Heart left ventricle (tissue), 16 donors: ENCODE data around the gene UNC13C. TPM values are rescaled to one million over a fixed set of nuclear protein-coding genes. Genes with fewer than 3 reads are reported as not detected.

Experiments
- ATAC-seq, 4 donors: fragments of 200-7000 bp; cut with Tn5 transposase; one replicate each; pipeline ENCODE4 v1.9.1; 2020 to 2022; ENCODE audit warnings: moderate library complexity in 4 of 4, mild to moderate bottlenecking in 3 of 4, moderate number of reproducible peaks in 1 of 4
- DNase-seq, 5 donors: peaks; one replicate each; pipeline ENCODE4 v3.0.0-alpha.2; 2020
- H3K27ac ChIP-seq, 12 donors: fragments of 200-600 bp; sonication (generic) in 4 of 12; one replicate each; pipeline versions ENCODE4 v1.5.0 to v1.8.0; 2016 to 2022; ENCODE audit warnings: mild to moderate bottlenecking in 2 of 12
- H3K27me3 ChIP-seq, 9 donors: fragments of 200-600 bp; sonication (generic) in 2 of 9; one replicate each; pipeline versions ENCODE4 v1.5.1 to v1.8.0; 2016 to 2022; ENCODE audit warnings: mild to moderate bottlenecking in 3 of 9
- H3K36me3 ChIP-seq, 9 donors: fragments of 200-600 bp; sonication (generic) in 2 of 9; one replicate each; pipeline versions ENCODE4 v1.5.0 to v1.8.0; 2018 to 2022; ENCODE audit warnings: mild to moderate bottlenecking in 2 of 9
- H3K4me1 ChIP-seq, 12 donors: fragments of 200-600 bp; sonication (generic) in 4 of 12; one replicate each; pipeline versions ENCODE4 v1.5.0 to v1.8.0; 2016 to 2022; ENCODE audit warnings: mild to moderate bottlenecking in 3 of 12
- H3K4me3 ChIP-seq, 12 donors: fragments of 200-600 bp; sonication (generic) in 4 of 12; one replicate each; pipeline versions ENCODE4 v1.5.0 to v1.8.0; 2017 to 2022; ENCODE audit warnings: mild to moderate bottlenecking in 9 of 12, moderate library complexity in 4 of 12
- H3K9me3 ChIP-seq, 12 donors: fragments of 200-600 bp; sonication (generic) in 4 of 12; one replicate each; pipeline versions ENCODE4 v1.5.0 to v1.8.0; 2016 to 2022; ENCODE audit warnings: mild to moderate bottlenecking in 1 of 12
- CTCF ChIP-seq, 12 donors: fragments of 200-600 bp; sonication (generic) in 4 of 12; IDR thresholded peaks; one replicate each; pipeline versions ENCODE4 v1.5.0 to v1.8.0; 2018 to 2022; ENCODE audit warnings: antibody characterized with exemption in 12 of 12, mild to moderate bottlenecking in 5 of 12
- POLR2A ChIP-seq, 2 donors: fragments of 450-650 bp; IDR thresholded peaks; one replicate each; pipeline ENCODE4 v1.6.1; 2017; ENCODE audit warnings: antibody characterized with exemption in 2 of 2, mild to moderate bottlenecking in 2 of 2, moderate library complexity in 2 of 2
- WGBS, 4 donors: extraction: QIAGEN DNeasy Blood & Tissue Kit in 2 of 4; methylation state at CpG; one replicate each; pipeline versions ENCODE4 v1.1.5 to v1.1.7; 2013 to 2018; 5-methylcytosine and 5-hydroxymethylcytosine counted together
- intact Hi-C, 10 donors: fragments of 100-400 bp; cut with DNase I; formaldehyde crosslinking; loops; one replicate each; pipeline versions ENCODE4 v1.11.1 to v1.14.2; 2022
- polyA plus RNA-seq, 2 donors: library from polyadenylated mRNA; stranded (reverse); fragments of 200-250 nt; gene quantifications; one replicate each; pipeline ENCODE4 v1.2.3, GENCODE V29; 2013
- total RNA-seq, 9 donors: library from RNA; depleted of rRNA in 2 of 9; stranded (reverse); fragments of >200 nt in 2 of 9; fragmentation: NEBNext Ultra II Directional in 3 of 9; extraction: Animal tissue kit (Norgen Biotek cat#: 25700) in 3 of 9; gene quantifications; one replicate each; pipeline versions ENCODE4 v1.1.0 to v1.2.4, GENCODE V29; 2016 to 2023
- donor health status: ischemic (EF 13 %, LVEDD 7.1; RV severe dilation, severe dysfunction).
- donor health status: healthy with polysubstance abuse.
- donor health status: DM: no; HTN: yes; CAD: no.
- donor health status: DM: no; HTN: no; CAD: no.
- donor health status: ischemic (EF 25% LVEDD 6.9; RV normal size, moderate dysfunction).
- donor health status: ischemic (EF 25% LVEDD 5.7; RV mildly dilated, moderate dysfunction).
- donor health status: healthy.
- donor health status: DM: yes; HTN: yes; CAD: no.
- donor health status: ischemic (EF 35%, LVEDD 5.7; RV mildly dilated, moderate dysfunction).
- donor health status: nonischemic (EF 11% LVEDD 7.7; RV severe dilation, severe dysfunction).
- donor health status: DM: yes; HTN: yes; CAD: no.
- donor health status: PGD.
- donor health status: ischemic (EF 29% LVEDD 5.4; RV normal size, mild dysfunction).
- donor health status: nonischemic (EF 23%, LVEDD 6.1; RV moderate dilation, normal function).

Gene UNC13C
- total and polyA plus RNA-seq, 11 donors: 0.07 to 0.71 (median 0.39) TPM; not detected in 5

- intact Hi-C loops: no loop called here
- no peak overlapping the region for H3K27ac ChIP-seq
- peaks cover 0 to 23% (median 0%) of the 10 kb centered on the region in 12 donors for H3K4me1 ChIP-seq
- DNase-seq (no peak), ATAC-seq (no peak)
- no peak overlapping the region for H3K4me3 ChIP-seq
- H3K36me3 ChIP-seq: no peaks in the 10 kb centered on the region
- no peaks in the 10 kb centered on the region for H3K27me3 ChIP-seq
- WGBS, 4 donors: 75 to 81% (median 80%) methylated on average over 9 of the region's 9 CpGs
- H3K9me3 ChIP-seq: no peaks in the 10 kb centered on the region
- TF ChIP-seq POLR2A (IDR thresholded peaks at IDR 0.05) (no peak), CTCF (IDR thresholded peaks at IDR 0.05) (no peak)
Measured at GRCh38 chr15:54515664-54516582, 537.7 kb downstream of the UNC13C start.

- no peak for TF ChIP-seq CTCF (IDR thresholded peaks at IDR 0.05)
- no peak for TF ChIP-seq POLR2A (IDR thresholded peaks at IDR 0.05)
- H3K27me3 ChIP-seq: no peaks in the 10 kb centered on the region
- no peak overlapping the region for H3K27ac ChIP-seq
- no peaks in the 10 kb centered on the region for H3K36me3 ChIP-seq
- intact Hi-C loops: no loop called here
- no peak for DNase-seq
- no peak for ATAC-seq
- H3K4me1 ChIP-seq: peaks cover 0 to 23% (median 0%) of the 10 kb centered on the region in 12 donors
- H3K9me3 ChIP-seq: no peaks in the 10 kb centered on the region
- 50 to 65% (median 55%) methylated on average over 2 of the region's 2 CpGs for WGBS, 4 donors
- no peak overlapping the region for H3K4me3 ChIP-seq
Measured at GRCh38 chr15:54517366-54517765, 539.1 kb downstream of the UNC13C start.

- peak in 1 of 4 donors; percentile 20 for ATAC-seq
- Histone ChIP-seq H3K4me1 (peaks cover 0 to 23% (median 0%) of the 10 kb centered on the region in 12 donors), H3K27me3 (no peaks in the 10 kb centered on the region), H3K4me3 (no peak overlapping the region), H3K9me3 (no peaks in the 10 kb centered on the region), H3K27ac (peak overlapping the region in 1 of 12 donors; percentile 61), H3K36me3 (no peaks in the 10 kb centered on the region)
- 52 to 73% (median 63%) methylated on average over 5 of the region's 5 CpGs for WGBS, 4 donors
- intact Hi-C loops: no loop called here
- TF ChIP-seq POLR2A (IDR thresholded peaks at IDR 0.05) (no peak), CTCF (IDR thresholded peaks at IDR 0.05) (no peak)
- no peak for DNase-seq
Measured at GRCh38 chr15:54518156-54518882, 540.1 kb downstream of the UNC13C start.

GRCh38 chr15:54519577-54519976, 541.3 kb downstream of the UNC13C start:
- ATAC-seq (peak in 1 of 4 donors; percentile 42), DNase-seq (no peak)
- intact Hi-C loops: no loop called here
- TF ChIP-seq CTCF (IDR thresholded peaks at IDR 0.05) (no peak), POLR2A (IDR thresholded peaks at IDR 0.05) (no peak)
- Histone ChIP-seq H3K36me3 (no peaks in the 10 kb centered on the region), H3K4me1 (peaks cover 0 to 23% (median 0%) of the 10 kb centered on the region in 12 donors), H3K9me3 (no peaks in the 10 kb centered on the region), H3K27me3 (no peaks in the 10 kb centered on the region), H3K27ac (peak overlapping the region in 1 of 12 donors; percentile 61), H3K4me3 (peak overlapping the region in 1 of 12 donors; percentile 2)
- WGBS, 4 donors: 67 to 74% (median 71%) methylated on average over 5 of the region's 5 CpGs
